DMS114 treated with DMSO at 0.1 percent for 48 hours (cell line): ENCODE results near the gene FLACC1.
"Not testable (repeated sequence)": the region's sequence is repeated elsewhere in the genome, so short reads cannot be mapped to it uniquely, and the experiment has no call there.

ENCODE experiments used
- DNase-seq: peaks from one replicate; lab custom pipeline; 2025; ENCODE audit not compliant: unreplicated experiment; lab: John Stamatoyannopoulos, UW

The FLACC1 gene, protein sequence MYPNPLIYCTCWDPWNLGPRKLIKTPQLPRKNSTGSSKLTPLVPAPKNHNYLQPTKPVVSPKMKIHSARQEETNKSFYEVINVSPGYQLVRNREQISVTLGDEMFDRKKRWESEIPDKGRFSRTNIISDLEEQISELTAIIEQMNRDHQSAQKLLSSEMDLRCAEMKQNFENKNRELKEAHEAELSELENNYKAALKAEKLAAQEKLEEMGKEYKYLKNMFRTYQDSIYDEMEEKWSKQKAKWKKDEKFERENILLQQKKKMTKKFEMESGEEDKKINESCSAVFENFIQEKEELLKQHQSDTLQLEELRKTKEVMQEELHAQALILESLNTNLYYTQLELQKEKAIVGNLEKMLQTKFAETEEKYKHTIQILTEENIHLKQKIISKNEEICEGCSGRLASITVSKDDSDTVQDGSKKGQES

DNA sequence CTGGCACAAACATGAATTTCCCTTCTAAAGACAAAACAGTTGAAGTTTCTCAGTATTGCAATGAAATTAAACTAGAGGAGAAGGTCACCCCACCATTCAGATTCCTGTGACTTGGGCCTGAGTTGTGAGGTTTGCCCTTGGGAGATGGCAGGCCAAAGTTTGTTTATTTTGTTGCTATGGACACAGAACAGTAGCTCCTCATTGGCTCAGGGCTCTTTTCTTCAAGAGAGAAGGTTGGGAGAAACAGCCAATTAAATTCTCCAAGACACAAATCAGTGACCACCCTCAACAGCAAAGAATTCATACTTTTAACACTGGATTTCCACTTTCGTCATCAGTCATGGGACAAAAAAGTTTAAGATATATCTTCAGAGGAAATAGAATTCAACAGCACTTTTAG, at the start of gene FLACC1:
FLACC1 (minus strand) TSS at position 125 of the 400 bp plus-strand sequence. CDS start 5,941 bp downstream, outside the sequence.
- no peak for DNase-seq

DNA sequence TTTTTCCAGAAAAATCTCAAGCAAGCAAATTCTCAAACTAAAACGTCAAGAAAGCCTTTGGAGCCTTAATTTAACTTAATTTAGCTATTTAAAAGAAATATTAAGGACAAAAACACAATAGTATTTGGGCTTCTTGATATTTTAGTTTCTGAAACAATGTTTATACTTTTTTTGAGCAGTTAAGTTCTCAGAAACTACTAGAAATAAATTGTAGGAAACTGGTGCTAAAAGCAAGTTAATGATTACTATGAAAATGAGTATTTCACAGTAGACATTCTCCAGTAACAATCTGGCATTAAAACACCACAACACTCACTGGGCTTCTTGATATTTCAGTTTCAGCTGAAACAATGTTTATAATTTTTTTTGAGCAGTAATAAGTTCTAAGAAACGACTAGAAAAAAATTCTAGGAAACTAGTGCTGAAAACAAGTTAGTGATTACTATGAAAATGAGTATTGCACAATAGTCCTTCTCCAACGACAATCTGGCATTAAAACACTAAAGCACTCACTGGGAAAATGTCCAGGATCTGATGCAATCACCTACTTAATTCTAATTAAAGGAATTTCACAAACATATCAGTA, 49.0 kb upstream of the FLACC1 start:
- DNase-seq = no peak

DNA sequence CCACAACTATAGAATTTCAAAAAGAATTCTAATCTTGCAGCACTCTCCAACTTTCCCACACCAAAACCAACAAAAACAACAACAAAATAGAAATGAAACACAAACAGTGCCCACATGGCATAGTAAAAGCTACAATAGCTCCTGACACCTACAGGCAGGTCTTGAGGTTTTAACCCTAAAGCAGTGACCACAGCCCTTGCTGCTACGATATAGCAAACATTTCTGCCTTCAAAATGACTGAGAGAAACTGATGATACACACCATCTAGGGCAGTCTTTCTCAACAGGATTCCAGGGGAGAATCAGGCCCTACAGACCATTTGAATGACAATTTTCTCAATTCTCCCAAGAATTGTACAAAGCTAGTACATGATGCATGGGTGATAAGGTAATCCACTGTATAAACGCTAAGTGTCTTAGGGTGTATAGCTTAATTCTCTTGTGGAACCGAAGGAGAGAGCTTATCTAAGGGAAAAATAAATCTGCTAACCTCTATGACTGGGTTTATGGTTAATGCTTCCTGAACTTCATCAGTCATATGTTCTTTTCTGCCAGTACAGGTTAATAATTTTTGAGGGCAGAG, 47.6 kb upstream of the FLACC1 start:
- no peak for DNase-seq

GRCh38 chr2:201403880-201404279, 46.7 kb upstream of the FLACC1 start:
- no peak for DNase-seq

DNA sequence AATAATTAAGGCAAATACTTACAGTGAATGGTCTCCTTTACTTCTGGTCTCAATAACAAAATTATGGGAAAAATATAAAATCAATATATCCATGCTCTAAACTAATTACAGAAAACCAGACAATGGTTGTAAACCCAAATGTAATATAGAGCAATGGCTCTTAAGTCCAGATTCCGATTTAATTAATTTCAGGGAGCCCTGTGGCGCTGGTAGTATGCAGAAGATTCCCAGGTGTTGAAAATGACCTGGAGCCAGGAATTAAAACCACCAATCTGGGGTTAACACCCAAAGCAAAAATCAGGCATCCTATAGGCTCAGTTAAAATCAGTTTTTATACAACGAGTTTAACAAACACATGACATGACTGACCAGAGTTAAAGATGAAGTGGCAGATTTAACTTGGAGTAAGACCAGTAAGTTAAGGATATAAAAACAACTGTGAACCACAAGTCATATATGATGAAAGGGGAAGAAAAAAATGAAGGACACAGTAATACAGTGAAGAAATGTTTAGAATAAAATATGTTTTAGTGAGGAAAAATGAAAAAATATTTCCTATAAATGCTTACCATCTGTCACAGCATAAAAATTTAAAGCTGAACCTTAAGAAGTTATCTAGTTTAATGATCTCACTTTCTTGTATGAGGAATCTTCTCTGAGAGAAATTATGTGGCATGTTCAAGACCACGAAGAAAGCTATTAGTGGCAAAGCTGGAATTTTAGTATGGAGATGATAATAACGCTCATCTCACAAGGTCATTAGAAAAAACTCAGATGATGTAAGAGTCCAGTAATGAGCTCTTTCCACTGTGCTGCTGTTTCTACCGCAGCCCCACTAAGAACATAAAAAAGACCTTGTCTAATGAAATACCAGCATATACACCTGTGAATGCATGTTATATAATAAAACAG, 45.8 kb upstream of the FLACC1 start:
- DNase-seq = no peak

- DNase-seq = no peak
Measured at GRCh38 chr2:201401815-201402214, 44.7 kb upstream of the FLACC1 start.

DNA sequence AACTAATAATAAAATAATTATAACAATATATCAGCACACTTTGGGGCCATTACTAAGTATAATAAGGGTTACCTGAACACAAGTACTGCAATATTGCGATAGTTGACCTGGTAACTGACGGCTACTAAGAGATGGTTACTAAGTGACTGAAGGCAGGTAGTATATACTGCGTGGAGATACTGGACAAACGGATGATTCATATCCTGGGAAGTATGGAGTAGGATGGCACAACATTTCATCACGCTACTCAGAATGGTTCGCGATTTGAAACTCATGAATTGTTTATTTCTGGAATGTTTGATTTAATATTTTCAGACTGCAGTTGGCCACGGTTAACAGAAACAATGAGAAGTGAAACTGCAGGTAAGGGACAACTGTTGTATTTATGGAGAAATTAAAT, 39.5 kb upstream of the FLACC1 start:
- DNase-seq = no peak

DNA sequence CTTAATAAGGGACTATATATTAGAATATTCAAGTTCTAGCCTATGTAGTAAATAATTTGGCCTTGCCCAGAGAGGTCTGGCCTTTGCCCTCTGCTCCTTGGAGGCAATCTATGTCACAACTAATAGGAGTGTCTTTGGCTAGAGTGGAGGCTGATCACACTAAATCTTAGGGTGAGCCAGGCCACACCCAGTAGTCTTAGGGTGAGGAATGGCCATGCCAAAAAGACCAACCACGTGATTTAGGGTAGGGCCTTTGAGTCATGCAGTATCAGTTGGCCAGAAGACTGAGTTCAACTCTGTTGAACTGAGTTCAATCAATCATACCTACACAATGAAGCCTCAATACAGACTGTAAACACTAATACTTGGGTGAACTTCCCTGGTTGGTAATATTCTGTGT, 26.0 kb upstream of the FLACC1 start:
- no peak for DNase-seq

GRCh38 chr2:201378496-201379397, 21.6 kb upstream of the FLACC1 start:
- DNase-seq = no peak

DNA sequence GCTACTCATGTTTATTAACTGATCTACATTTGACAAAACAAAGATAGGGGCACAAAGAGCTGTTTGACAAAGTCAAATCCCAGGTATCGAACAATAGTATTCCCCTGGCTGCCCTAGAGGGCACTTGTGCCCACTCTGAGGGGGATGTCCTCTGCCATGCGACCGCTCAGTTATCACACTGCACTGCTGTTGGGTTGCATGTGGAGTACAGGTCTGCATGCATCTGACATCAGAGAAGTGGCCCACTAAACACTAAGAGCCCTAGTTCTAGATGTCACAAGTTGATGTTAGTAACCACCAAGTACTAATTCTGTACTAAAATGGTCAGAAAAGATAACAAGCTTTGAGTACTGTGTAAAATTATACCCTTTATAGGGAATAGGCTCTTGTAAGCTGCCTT, 20.1 kb upstream of the FLACC1 start:
- no peak for DNase-seq

- no peak for DNase-seq
Measured at GRCh38 chr2:201369775-201370174, 12.6 kb upstream of the FLACC1 start.

DNA sequence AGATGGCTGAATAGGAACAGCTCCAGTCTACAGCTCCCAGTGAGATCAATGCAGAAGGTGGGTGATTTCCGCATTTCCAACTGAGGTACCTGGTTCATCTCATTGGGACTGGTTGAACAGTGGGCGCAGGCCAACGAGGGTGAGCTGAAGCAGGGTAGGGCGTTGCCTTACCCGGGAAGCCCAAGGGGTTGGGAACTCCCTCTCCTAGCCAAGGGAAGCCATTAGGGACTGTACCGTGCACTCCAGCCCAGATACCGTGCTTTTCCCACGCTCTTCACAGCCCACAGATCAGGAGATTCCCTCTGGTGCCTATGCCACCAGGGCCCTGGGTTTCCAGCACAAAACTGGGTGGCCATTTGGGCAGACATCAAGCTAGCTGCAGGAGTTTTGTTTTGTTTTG, 12.2 kb upstream of the FLACC1 start:
- DNase-seq = not testable (repeated sequence)

DNA sequence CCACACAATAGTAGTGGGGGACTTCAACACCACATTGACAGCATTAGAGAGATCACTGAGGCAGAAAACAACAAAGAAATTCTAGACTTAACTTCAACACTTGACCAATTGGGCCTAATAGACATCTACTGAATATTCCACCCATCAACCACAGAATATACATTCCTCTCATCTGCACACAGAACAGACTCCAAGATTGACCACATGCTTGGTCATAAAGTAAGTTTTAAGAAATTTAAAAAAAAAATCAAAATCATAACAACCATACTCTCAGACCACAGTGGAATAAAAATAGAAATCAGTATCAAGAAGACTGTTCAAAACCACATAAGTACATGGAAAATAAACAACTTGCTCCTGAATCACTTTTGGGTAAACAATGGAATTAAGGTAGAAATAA, 9.0 kb upstream of the FLACC1 start:
- no peak for DNase-seq

DNA sequence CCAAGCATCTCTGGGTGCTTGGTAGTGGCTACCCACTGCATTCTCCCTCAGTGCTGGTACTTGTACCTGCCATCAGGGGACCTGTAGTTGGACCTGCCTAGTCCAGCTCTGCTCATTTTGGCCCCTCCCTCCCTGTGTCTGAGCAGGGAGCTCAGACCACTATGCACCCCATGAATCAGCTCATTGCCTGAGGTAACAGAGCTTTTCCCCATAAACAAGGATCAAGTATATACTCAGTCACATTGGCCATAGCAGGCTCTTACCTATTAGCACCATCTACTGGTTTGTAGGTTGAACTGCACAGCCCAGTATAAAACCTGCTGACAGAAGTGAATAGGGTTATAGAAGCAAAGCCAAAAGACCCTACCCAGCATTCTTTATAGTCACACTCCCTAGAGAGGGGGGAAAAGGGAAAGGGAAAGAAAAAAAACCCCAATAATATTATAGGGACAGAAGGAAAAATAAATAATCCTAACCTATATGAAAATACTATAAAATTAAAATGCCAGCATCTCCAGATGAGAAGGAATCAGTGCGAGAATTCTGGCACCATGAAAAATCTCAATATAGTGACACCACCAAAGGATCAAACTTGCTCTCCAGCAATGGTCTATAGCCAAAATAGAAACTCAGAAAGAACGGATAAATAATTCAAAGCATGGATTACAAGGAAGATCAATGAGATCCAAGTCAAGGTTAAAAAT, 6.9 kb upstream of the FLACC1 start:
- DNase-seq = peak; percentile 17

DNA sequence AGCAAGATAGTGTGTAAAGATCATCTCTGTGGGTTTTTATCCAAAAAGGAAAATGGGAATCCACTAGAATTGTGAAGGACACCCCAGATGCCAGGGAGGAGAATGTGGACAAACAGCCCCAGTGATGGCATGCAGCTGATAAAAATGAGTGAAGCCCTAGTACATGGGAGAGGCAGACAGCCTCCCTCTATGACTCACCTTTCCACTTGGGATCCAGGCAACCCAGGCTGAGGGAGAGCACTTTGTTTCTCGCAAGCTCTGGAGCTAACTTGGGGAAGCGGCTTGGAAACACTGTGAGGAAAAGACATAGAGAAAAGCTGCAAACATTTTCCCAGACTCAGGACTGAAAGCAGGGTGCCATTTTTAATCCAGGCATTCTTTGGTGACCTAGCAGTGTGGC, 5.3 kb upstream of the FLACC1 start:
- DNase-seq = no peak

- DNase-seq = no peak
Measured at GRCh38 chr2:201361078-201361733, 4.1 kb upstream of the FLACC1 start.

DNA sequence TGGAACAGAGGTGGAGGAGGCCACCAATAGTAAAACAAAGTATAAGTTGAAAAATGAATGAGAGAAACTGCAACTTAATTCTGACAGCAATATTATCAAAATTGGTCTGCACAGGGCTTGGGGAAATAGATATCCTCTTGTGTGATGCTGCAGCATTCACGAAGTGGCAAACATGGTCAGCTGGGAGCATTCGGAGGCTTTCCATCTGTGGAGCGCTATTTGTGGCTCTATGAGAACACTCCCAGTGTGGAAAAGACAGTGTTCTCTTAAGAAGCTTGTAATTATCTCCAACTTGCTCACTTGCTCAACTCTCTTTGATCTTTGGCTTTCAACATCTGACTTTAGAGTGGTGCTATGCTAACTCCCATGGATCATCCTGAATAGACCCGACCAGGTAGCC, 3.1 kb upstream of the FLACC1 start:
- DNase-seq = no peak

GRCh38 chr2:201358684-201359083, 1.5 kb upstream of the FLACC1 start:
- no peak for DNase-seq

GRCh38 chr2:201353116-201353515, 4.0 kb downstream of the FLACC1 start:
- DNase-seq = no peak
